HAP-1 (cell line): ENCODE data around the gene NHSL1.

Experiments
- DNase-seq, 2 experiments: peaks; one replicate each; pipeline ENCODE4 v3.0.0-alpha.2; 2016 to 2020; ENCODE audit warnings: low spot score in 2 of 2
- H3K27me3 ChIP-seq: fragments of 250-450 bp; sonication (Bioruptor Pico); 2 replicates; pipeline ENCODE4 v1.5.1; 2020; ENCODE audit warnings: low read depth, mild to moderate bottlenecking, moderate library complexity
- H3K36me3 ChIP-seq: fragments of 250-450 bp; sonication (Bioruptor Pico); replicated peaks from 2 replicates; pipeline ENCODE4 v1.5.1; 2020; ENCODE audit warnings: mild to moderate bottlenecking
- H3K4me1 ChIP-seq: fragments of 250-450 bp; sonication (Bioruptor Pico); 2 replicates; pipeline ENCODE4 v1.5.1; 2020; ENCODE audit warnings: mild to moderate bottlenecking
- H3K4me3 ChIP-seq: fragments of 250-450 bp; sonication (Bioruptor Pico); 2 replicates; pipeline ENCODE4 v1.5.1; 2020; ENCODE audit warnings: mild to moderate bottlenecking, moderate library complexity
- H3K9me3 ChIP-seq: fragments of 250-450 bp; sonication (Bioruptor Pico); 2 replicates; pipeline ENCODE4 v1.5.1; 2020; ENCODE audit warnings: mild to moderate bottlenecking, moderate library complexity
- in situ Hi-C: fragments of 300-500 bp; cut with MboI; formaldehyde crosslinking; loops from 3 replicates; pipeline ENCODE4 v1.14.3; 2020; ENCODE audit warnings: low sequenced_read_pairs, inconsistent platforms, mixed read lengths

NHSL1 gene

GRCh38 chr6:138485005-138485545 lies 14.2 kb downstream of the NHSL1 start:
- H3K36me3 ChIP-seq = peaks cover 28% of the 10 kb centered on the region
- DNase-seq = peak in 1 of 2 experiments; percentile 47
- in situ Hi-C loops = no loop called here
- H3K27me3 ChIP-seq = no peaks in the 10 kb centered on the region
- H3K4me1 ChIP-seq = peaks cover 57% of the 10 kb centered on the region
- H3K9me3 ChIP-seq = no peaks in the 10 kb centered on the region
- peak overlapping the region; percentile 7 for H3K4me3 ChIP-seq

GRCh38 chr6:138484018-138484731 lies 15.1 kb downstream of the NHSL1 start:
- DNase-seq = no peak
- in situ Hi-C loops = no loop called here
- H3K4me1 ChIP-seq = peaks cover 63% of the 10 kb centered on the region
- peak overlapping the region; percentile 7 for H3K4me3 ChIP-seq
- no peaks in the 10 kb centered on the region for H3K27me3 ChIP-seq
- peaks cover 33% of the 10 kb centered on the region for H3K36me3 ChIP-seq
- H3K9me3 ChIP-seq = no peaks in the 10 kb centered on the region

DNA sequence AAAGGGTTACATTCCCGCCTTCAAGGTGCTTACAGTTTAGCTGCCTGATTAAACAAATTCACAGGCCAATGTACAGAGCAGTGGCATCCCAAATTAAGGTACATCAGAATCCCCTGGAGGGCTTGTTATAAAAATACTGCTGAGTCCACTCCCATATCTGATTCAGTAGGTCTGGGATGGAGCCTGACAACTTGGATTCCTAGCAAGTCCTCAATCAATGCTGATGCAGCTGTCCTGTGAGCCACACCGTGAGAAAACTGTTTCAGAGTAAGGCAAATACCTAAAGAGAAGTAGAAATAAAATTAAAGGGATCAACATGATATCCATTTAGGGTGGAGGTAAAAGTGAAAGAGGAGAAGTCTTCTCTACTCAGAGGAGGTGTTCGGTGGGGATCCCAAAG lies 16.5 kb downstream of the NHSL1 start:
- Histone ChIP-seq H3K9me3 (no peaks in the 10 kb centered on the region), H3K4me3 (no peak overlapping the region), H3K27me3 (no peaks in the 10 kb centered on the region), H3K36me3 (peaks cover 33% of the 10 kb centered on the region), H3K4me1 (peaks cover 69% of the 10 kb centered on the region)
- in situ Hi-C loops = no loop called here
- no peak for DNase-seq

DNA sequence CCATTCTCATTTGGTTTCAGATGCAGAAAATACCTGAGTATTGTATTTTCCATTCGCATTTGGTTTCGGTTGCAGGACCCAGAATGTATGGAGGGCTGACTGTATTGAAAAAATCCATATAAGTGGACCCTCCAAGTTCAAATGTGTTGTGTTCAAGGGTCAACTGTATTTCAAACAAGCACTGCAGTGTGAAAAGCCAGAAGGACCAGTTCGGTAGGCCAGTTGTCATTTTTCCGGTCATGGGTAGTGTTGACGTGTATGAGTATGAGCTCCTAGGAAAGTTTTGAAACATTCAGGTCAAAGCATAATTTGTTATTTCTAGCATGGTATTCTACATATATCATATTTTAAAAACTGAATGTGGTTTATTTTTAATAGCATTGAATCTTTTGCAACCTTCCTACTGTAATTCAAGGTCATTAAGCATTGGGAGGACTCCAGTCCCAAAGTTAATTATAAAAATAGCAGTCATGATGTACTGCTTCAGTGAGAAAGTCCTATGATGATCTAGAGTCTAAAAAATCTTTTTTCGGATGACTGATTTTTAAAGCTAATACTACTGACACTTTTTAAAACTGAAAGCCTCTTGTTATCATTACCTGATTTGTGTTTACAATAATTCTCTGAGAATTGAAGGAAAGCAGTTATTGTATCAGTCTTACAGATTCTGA lies 18.9 kb downstream of the NHSL1 start:
- Histone ChIP-seq H3K4me3 (no peak overlapping the region), H3K27me3 (no peaks in the 10 kb centered on the region), H3K4me1 (peaks cover 49% of the 10 kb centered on the region), H3K36me3 (peaks cover 20% of the 10 kb centered on the region), H3K9me3 (no peaks in the 10 kb centered on the region)
- in situ Hi-C loops = no loop called here
- no peak for DNase-seq

DNA sequence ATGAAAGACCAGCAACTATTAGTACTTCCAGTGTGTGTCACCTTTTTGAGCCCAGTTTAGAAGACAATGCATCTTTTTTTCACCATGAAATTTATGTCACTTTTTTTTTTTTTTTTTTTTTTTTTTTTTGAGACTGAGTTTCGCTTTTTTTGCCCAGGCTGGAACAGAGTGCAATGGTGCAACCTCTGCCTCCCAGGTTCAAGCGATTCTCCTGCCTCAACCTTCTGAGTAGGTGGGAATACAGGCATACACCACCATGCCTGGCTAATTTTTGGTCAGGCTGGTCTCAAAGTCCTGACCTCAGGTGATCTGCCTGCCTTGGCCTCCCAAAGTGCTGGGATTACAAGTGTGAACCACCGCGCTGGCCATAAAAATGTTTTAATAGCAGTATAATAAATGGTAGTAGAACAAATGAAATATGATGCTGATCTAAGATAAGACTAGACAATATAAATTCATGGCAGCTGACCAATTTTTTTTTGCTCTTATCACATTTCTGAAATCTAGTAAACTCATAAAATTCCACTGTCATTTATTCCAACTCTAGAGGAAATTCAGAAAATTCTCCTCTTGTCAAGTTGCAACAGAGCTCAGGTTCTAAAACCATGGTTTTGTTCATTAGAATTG lies 21.3 kb downstream of the NHSL1 start:
- no peak for DNase-seq
- no peaks in the 10 kb centered on the region for H3K27me3 ChIP-seq
- H3K9me3 ChIP-seq = no peaks in the 10 kb centered on the region
- peaks cover 15% of the 10 kb centered on the region for H3K36me3 ChIP-seq
- peaks cover 29% of the 10 kb centered on the region for H3K4me1 ChIP-seq
- in situ Hi-C loops = no loop called here
- H3K4me3 ChIP-seq = no peak overlapping the region

- no peak for DNase-seq
- Histone ChIP-seq H3K36me3 (peaks cover 15% of the 10 kb centered on the region), H3K4me3 (no peak overlapping the region), H3K27me3 (no peaks in the 10 kb centered on the region), H3K4me1 (peaks cover 20% of the 10 kb centered on the region), H3K9me3 (no peaks in the 10 kb centered on the region)
- in situ Hi-C loops = no loop called here
These were observed 23.2 kb downstream of the NHSL1 start for GRCh38 chr6:138476116-138476515.

DNA sequence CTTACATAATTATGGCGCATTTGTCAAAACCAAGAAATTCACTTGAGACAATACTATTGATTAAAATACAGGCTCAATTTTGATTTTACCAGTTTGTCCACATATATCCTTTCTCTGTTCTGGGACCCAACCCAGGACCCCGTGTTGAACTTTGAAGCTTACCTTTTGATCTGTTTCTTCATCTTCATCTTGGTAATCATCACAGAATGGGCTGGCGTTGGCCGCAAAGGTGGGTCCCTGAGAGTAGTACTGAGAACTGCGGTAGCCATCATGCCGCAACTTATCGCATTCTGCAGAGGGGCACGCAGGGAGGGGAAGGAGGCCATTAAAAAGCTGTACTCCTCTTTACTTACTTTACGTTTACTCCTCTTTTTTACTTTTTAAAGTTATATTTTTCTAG lies 26.1 kb downstream of the NHSL1 start:
- DNase-seq = no peak
- Histone ChIP-seq H3K27me3 (no peaks in the 10 kb centered on the region), H3K4me1 (peaks cover 4% of the 10 kb centered on the region; the same call in 1 of the 2 replicates), H3K36me3 (peaks cover 34% of the 10 kb centered on the region), H3K9me3 (no peaks in the 10 kb centered on the region), H3K4me3 (no peak overlapping the region)
- in situ Hi-C loops = no loop called here

GRCh38 chr6:138468320-138469015 lies 30.8 kb downstream of the NHSL1 start:
- Histone ChIP-seq H3K9me3 (no peaks in the 10 kb centered on the region), H3K4me1 (0 out of 2 replicates have a peak, but pooled peaks cover 2% of the 10 kb centered on the region), H3K36me3 (peaks cover 61% of the 10 kb centered on the region), H3K4me3 (no peak overlapping the region), H3K27me3 (no peaks in the 10 kb centered on the region)
- no peak for DNase-seq
- in situ Hi-C loops = no loop called here

- H3K9me3 ChIP-seq = no peaks in the 10 kb centered on the region
- H3K4me3 ChIP-seq = no peak overlapping the region
- H3K36me3 ChIP-seq = peaks cover 65% of the 10 kb centered on the region
- in situ Hi-C loops = no loop called here
- no peak for DNase-seq
- H3K4me1 ChIP-seq = 0 out of 2 replicates have a peak, but pooled peaks cover 2% of the 10 kb centered on the region
- no peaks in the 10 kb centered on the region for H3K27me3 ChIP-seq
These were observed 31.4 kb downstream of the NHSL1 start for GRCh38 chr6:138467901-138468300.

GRCh38 chr6:138465007-138465645 lies 34.2 kb downstream of the NHSL1 start:
- DNase-seq = no peak
- Histone ChIP-seq H3K9me3 (no peaks in the 10 kb centered on the region), H3K4me3 (no peak overlapping the region), H3K27me3 (no peaks in the 10 kb centered on the region), H3K4me1 (no peaks in the 10 kb centered on the region), H3K36me3 (peaks cover 73% of the 10 kb centered on the region)
- in situ Hi-C loops = no loop called here

DNA sequence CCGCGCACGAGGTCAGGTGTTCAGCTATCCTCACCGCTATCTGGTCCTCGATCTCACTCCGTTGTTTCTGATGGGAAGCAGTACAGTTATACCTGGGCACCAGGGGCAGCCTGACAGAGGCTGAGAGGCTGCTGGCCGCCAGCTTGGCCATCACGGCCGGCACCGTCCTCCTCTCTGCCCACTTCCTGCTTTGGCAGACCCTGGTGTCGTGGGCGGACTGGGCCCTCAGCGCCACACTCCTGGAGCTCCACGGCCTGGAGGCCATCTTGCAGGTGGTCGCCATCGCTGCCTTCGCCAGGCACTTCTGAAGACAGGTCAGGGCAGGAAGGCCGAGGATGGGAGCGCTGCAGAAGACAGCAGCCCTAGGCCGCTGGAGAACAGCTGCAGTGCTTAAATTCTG lies 35.2 kb downstream of the NHSL1 start:
- no peak overlapping the region for H3K4me3 ChIP-seq
- H3K9me3 ChIP-seq = no peaks in the 10 kb centered on the region
- in situ Hi-C loops = no loop called here
- no peak for DNase-seq
- no peaks in the 10 kb centered on the region for H3K27me3 ChIP-seq
- no peaks in the 10 kb centered on the region for H3K4me1 ChIP-seq
- peaks cover 63% of the 10 kb centered on the region for H3K36me3 ChIP-seq

DNA sequence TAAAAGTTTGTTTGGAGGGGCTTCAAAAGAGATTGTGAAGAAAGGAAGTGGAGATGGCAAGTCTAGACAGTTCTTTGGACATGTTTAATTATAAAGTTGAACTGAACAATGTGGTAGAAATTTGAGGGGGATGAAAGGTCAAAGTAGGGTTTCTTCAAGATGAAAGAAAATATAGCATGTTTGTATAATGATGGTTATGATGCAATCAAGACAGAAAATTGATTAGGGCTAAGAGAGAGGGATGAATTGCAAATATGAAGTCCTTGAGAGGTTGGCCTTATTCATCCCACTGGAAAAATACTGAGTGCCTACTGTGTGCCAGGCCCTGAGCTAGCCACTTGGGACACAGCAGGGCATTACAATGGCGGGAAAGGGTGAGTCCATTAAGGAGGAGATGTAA lies 37.6 kb downstream of the NHSL1 start:
- Histone ChIP-seq H3K27me3 (no peaks in the 10 kb centered on the region), H3K4me3 (no peak overlapping the region), H3K4me1 (0 out of 2 replicates have a peak, but pooled peaks cover 4% of the 10 kb centered on the region), H3K36me3 (peaks cover 54% of the 10 kb centered on the region), H3K9me3 (no peaks in the 10 kb centered on the region)
- in situ Hi-C loops = no loop called here
- no peak for DNase-seq

DNA sequence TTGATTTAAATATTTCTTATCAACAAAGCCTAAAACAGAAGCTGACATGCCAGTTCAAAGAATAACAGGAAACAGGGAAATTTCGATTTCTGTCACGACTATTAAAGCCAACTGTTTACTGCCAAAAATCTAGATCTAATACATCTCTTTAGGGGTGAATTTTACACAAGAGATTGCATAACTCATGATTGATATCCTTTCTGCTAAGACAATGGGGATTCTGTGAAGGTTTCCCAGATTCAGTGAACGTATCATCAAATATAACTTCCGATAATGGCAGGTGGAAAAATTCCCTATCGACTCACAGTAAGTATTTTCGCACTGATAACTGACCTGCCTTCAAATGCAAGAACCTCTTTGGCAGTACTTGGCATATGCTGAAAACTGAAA lies 42.9 kb downstream of the NHSL1 start:
- DNase-seq = no peak
- Histone ChIP-seq H3K4me1 (peaks cover 17% of the 10 kb centered on the region), H3K27me3 (no peaks in the 10 kb centered on the region), H3K36me3 (peaks cover 30% of the 10 kb centered on the region), H3K9me3 (no peaks in the 10 kb centered on the region), H3K4me3 (no peak overlapping the region)
- in situ Hi-C loops = no loop called here
